ENCODE results near the gene MT1M.

The MT1M gene

DNA sequence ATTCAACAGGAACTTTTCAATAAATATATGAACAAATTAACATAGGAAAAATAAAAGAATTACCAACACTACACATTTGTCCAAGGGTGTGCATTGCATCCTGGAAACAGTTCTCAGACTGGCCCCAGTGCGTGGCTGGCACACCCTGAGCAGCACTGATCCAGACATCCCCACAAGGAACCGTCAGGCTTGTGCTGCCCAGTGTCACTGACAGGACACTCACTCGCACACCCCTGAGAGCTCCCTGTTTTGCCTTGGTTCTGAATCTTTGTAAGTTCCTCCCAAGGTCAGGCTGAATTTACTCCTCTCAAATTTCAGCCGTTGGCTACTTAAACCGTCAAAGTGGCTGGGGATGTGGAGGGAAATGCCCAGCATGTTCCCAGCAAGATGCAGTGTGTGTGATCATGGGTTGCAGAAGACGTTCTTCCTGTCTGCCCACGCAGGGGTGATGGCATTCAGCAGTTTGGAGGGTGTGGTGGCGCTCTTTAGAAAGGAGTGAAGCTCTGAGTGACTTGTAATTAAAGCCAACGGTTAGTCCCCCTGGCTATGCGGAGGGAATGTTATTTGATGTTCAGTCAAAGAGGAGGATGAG is 22.3 kb upstream of the MT1M start:
- no peak overlapping the region for H3K27ac ChIP-seq

DNA sequence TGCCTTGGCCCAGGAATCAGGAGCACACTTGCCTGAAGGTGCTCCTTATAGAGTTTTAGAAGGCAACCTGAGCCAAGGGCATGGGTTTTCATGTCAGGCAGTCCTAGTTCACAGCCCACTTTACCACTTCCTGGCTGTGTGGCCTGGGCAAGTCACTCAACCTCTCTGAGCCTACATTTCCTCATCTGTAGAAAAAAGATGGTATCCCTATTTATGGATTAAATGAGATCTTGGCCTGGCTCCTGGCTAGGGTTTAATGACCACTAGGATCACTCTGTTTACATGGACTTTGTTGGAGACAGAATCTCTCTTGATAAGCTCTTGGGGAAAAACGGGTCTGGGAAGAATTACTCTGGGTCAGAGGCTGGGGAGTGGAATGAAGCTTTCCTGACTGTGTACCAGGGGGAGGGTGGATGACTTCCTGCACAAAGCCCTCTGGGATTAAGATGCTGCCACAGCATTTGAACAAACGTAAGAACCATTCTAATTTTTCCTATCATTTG is 21.8 kb upstream of the MT1M start:
- no peaks in the 10 kb centered on the region for H3K9me3 ChIP-seq (ENCODE audit: severe bottlenecking)
- no peaks in the 10 kb centered on the region for H3K36me3 ChIP-seq
- TF ChIP-seq, protein P1, sequence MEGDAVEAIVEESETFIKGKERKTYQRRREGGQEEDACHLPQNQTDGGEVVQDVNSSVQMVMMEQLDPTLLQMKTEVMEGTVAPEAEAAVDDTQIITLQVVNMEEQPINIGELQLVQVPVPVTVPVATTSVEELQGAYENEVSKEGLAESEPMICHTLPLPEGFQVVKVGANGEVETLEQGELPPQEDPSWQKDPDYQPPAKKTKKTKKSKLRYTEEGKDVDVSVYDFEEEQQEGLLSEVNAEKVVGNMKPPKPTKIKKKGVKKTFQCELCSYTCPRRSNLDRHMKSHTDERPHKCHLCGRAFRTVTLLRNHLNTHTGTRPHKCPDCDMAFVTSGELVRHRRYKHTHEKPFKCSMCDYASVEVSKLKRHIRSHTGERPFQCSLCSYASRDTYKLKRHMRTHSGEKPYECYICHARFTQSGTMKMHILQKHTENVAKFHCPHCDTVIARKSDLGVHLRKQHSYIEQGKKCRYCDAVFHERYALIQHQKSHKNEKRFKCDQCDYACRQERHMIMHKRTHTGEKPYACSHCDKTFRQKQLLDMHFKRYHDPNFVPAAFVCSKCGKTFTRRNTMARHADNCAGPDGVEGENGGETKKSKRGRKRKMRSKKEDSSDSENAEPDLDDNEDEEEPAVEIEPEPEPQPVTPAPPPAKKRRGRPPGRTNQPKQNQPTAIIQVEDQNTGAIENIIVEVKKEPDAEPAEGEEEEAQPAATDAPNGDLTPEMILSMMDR (IDR thresholded peaks at IDR 0.05; ENCODE audit: low read depth, low read length) = no peak
- no peak overlapping the region for H3K4me3 ChIP-seq (ENCODE audit: low read depth, low read length)
- no peaks in the 10 kb centered on the region for H3K27me3 ChIP-seq (ENCODE audit: insufficient read depth, low read depth, severe bottlenecking)
- no peak overlapping the region for H3K27ac ChIP-seq
- DNase-seq = no peak

More for the DNA sequence above, 22.3 kb upstream of the MT1M start:
- Histone ChIP-seq H3K4me3 (ENCODE audit: low read depth, low read length) (no peak overlapping the region; the same call in 1 of the 2 replicates), H3K27me3 (ENCODE audit: insufficient read depth, low read depth, severe bottlenecking) (no peaks in the 10 kb centered on the region), H3K9me3 (ENCODE audit: severe bottlenecking) (no peaks in the 10 kb centered on the region), H3K36me3 (no peaks in the 10 kb centered on the region)
- no peak for DNase-seq
- TF ChIP-seq, protein P1 (IDR thresholded peaks at IDR 0.05; ENCODE audit: low read depth, low read length) = no peak

- Histone ChIP-seq H3K27ac (no peak overlapping the region), H3K4me3 (ENCODE audit: low read depth, low read length) (no peak overlapping the region), H3K9me3 (ENCODE audit: severe bottlenecking) (no peaks in the 10 kb centered on the region), H3K27me3 (ENCODE audit: insufficient read depth, low read depth, severe bottlenecking) (no peaks in the 10 kb centered on the region), H3K36me3 (no peaks in the 10 kb centered on the region)
- TF ChIP-seq, protein P1 (IDR thresholded peaks at IDR 0.05; ENCODE audit: low read depth, low read length) = no peak
- peak; percentile 51 for DNase-seq
These were observed 21.1 kb upstream of the MT1M start for GRCh38 chr16:56611281-56611833.

DNA sequence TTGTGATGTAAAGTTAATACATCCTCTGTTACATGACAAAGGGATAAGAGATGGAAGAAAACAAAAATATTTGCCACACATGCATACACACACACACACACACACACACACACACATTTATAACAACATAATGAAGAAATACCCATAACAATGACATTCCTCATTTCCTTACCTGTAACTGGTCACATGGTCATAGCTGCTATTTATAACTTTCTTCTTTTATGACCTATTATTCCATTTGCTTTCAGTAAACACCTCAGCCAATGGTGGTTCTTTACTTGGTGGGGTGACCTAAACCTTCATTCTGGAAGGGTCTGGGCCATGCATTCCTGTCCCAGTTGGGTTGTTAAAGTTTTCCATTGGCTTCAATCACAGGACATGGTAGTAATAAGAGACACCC is 18.8 kb upstream of the MT1M start:
- Histone ChIP-seq H3K4me3 (ENCODE audit: low read depth, low read length) (no peak overlapping the region), H3K9me3 (ENCODE audit: severe bottlenecking) (no peaks in the 10 kb centered on the region), H3K27me3 (ENCODE audit: insufficient read depth, low read depth, severe bottlenecking) (no peaks in the 10 kb centered on the region), H3K27ac (no peak overlapping the region), H3K36me3 (no peaks in the 10 kb centered on the region)
- no peak for DNase-seq
- TF ChIP-seq, protein P1 (IDR thresholded peaks at IDR 0.05; ENCODE audit: low read depth, low read length) = no peak

DNA sequence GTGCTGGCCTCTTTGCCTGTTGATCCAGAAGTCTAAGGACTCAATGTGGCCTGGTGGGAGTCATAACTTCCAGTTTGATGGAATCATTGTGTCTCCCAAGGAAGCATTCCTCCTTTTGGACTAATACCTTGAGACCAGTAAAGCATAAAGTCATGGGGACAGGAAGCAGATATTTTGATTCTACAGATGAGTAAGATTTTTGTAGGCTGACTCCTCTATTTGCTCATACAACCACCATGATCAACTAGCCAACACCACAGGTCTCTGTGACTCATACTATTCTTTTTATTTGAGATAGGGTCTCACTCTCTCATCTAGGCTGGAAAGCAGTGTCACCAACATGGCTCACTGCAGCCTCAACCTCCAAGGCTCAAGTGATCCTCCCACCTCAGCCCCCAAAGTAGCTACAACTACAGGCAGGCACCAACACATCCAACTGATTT is 17.9 kb upstream of the MT1M start:
- Histone ChIP-seq H3K4me3 (ENCODE audit: low read depth, low read length) (no peak overlapping the region), H3K9me3 (ENCODE audit: severe bottlenecking) (no peaks in the 10 kb centered on the region), H3K27me3 (ENCODE audit: insufficient read depth, low read depth, severe bottlenecking) (no peaks in the 10 kb centered on the region), H3K36me3 (no peaks in the 10 kb centered on the region), H3K27ac (no peak overlapping the region)
- TF ChIP-seq, protein P1 (IDR thresholded peaks at IDR 0.05; ENCODE audit: low read depth, low read length) = no peak
- no peak for DNase-seq

Data from WERI-Rb-1 (cell line).